KMS-11 (cell line): Measurements from ENCODE around the gene NAIF1.

ENCODE experiments used
- H2AFZ ChIP-seq: fragments of 200-600 bp; sonication (generic); 2 replicates; pipeline ENCODE4 v1.6.1; 2016; ENCODE audit warnings: antibody characterized with exemption, mixed run types, low read depth
- H3K27ac ChIP-seq: fragments of 200-600 bp; sonication (generic); 2 replicates; pipeline ENCODE4 v1.6.1; 2016; ENCODE audit warnings: mild to moderate bottlenecking, mixed run types
- H3K27me3 ChIP-seq: fragments of 200-600 bp; sonication (generic); 2 replicates; pipeline ENCODE4 v1.6.1; 2017; ENCODE audit warnings: mild to moderate bottlenecking, low read depth, mixed run types, moderate library complexity; ENCODE audit not compliant: insufficient read depth
- H3K36me3 ChIP-seq: fragments of 200-600 bp; sonication (generic); 2 replicates; pipeline ENCODE4 v1.6.1; 2017; ENCODE audit warnings: mild to moderate bottlenecking, mixed run types; ENCODE audit not compliant: insufficient read depth
- H3K4me1 ChIP-seq: fragments of 200-600 bp; sonication (generic); 2 replicates; pipeline ENCODE4 v1.6.1; 2016; ENCODE audit warnings: mild to moderate bottlenecking, low read depth, mixed run types; ENCODE audit not compliant: poor library complexity, severe bottlenecking
- H3K4me2 ChIP-seq: fragments of 200-600 bp; sonication (generic); 2 replicates; pipeline ENCODE4 v1.7.0; 2016; ENCODE audit warnings: mild to moderate bottlenecking, mixed run types
- H3K4me3 ChIP-seq: fragments of 200-600 bp; sonication (generic); IDR thresholded peaks from 2 replicates; pipeline ENCODE4 v1.6.1; 2017; ENCODE audit warnings: low read depth, low read length, mixed read lengths; ENCODE audit not compliant: insufficient read depth
- H3K79me2 ChIP-seq: fragments of 200-600 bp; sonication (generic); 2 replicates; pipeline ENCODE4 v1.6.1; 2016; ENCODE audit warnings: low read depth, mixed run types; ENCODE audit not compliant: insufficient read depth
- H3K9ac ChIP-seq: fragments of 200-600 bp; sonication (generic); 2 replicates; pipeline ENCODE4 v1.6.1; 2016; ENCODE audit warnings: mild to moderate bottlenecking, mixed run types
- H4K20me1 ChIP-seq: fragments of 200-600 bp; sonication (generic); 2 replicates; pipeline ENCODE4 v1.6.1; 2016; ENCODE audit warnings: mild to moderate bottlenecking, mixed run types; ENCODE audit not compliant: insufficient read depth
- CTCF ChIP-seq: fragments of 200-600 bp; sonication (generic); conservative IDR thresholded peaks from 2 replicates; pipeline ENCODE4 v1.6.1; 2017; ENCODE audit warnings: low read depth, mild to moderate bottlenecking, antibody characterized with exemption, low read length, moderate library complexity, mixed read lengths

The NAIF1 gene

GRCh38 chr9:128027705-128028104 is 39.4 kb downstream of the NAIF1 start:
- Histone ChIP-seq H3K9ac (no peak overlapping the region), H2AFZ (no peak overlapping the region), H3K27ac (no peak overlapping the region), H3K4me3 (no peak overlapping the region), H4K20me1 (no peaks in the 10 kb centered on the region), H3K79me2 (no peaks in the 10 kb centered on the region), H3K36me3 (no peaks in the 10 kb centered on the region), H3K27me3 (no peaks in the 10 kb centered on the region), H3K4me2 (no peak overlapping the region), H3K4me1 (peaks cover 4% of the 10 kb centered on the region)
- TF ChIP-seq CTCF = no peak

GRCh38 chr9:128026773-128027541 is 40.2 kb downstream of the NAIF1 start:
- H3K27me3 ChIP-seq = no peaks in the 10 kb centered on the region
- H3K27ac ChIP-seq = no peak overlapping the region
- no peaks in the 10 kb centered on the region for H3K79me2 ChIP-seq
- H3K4me3 ChIP-seq = no peak overlapping the region
- TF ChIP-seq CTCF = no peak
- no peaks in the 10 kb centered on the region for H4K20me1 ChIP-seq
- no peak overlapping the region for H3K9ac ChIP-seq
- no peak overlapping the region for H3K4me2 ChIP-seq
- H3K4me1 ChIP-seq = no peaks in the 10 kb centered on the region
- no peaks in the 10 kb centered on the region for H3K36me3 ChIP-seq
- H2AFZ ChIP-seq = no peak overlapping the region

GRCh38 chr9:128026255-128026772 is 40.8 kb downstream of the NAIF1 start:
- Histone ChIP-seq H3K4me1 (no peaks in the 10 kb centered on the region), H3K9ac (no peak overlapping the region), H3K4me2 (no peak overlapping the region), H3K27me3 (no peaks in the 10 kb centered on the region), H3K4me3 (no peak overlapping the region), H2AFZ (no peak overlapping the region), H3K27ac (no peak overlapping the region), H4K20me1 (no peaks in the 10 kb centered on the region), H3K36me3 (no peaks in the 10 kb centered on the region), H3K79me2 (no peaks in the 10 kb centered on the region)
- no peak for TF ChIP-seq CTCF

GRCh38 chr9:128025736-128026135 is 41.4 kb downstream of the NAIF1 start:
- Histone ChIP-seq H2AFZ (no peak overlapping the region), H3K4me3 (no peak overlapping the region), H3K27ac (no peak overlapping the region), H4K20me1 (no peaks in the 10 kb centered on the region), H3K4me2 (no peak overlapping the region), H3K9ac (no peak overlapping the region), H3K27me3 (no peaks in the 10 kb centered on the region), H3K79me2 (no peaks in the 10 kb centered on the region), H3K36me3 (no peaks in the 10 kb centered on the region), H3K4me1 (no peaks in the 10 kb centered on the region)
- no peak for TF ChIP-seq CTCF
